HL-60 (cell line): ENCODE data around the gene BAG3.
"Not testable (repeated sequence)": the region's sequence is repeated elsewhere in the genome, so short reads cannot be mapped to it uniquely, and the experiment has no call there.

ENCODE experiments used
- DNase-seq, 2 experiments: peaks; one replicate each; pipeline ENCODE4 v3.0.0-alpha.2; 2010 to 2020; ENCODE audit warnings: low read depth in 1 of 2, low spot score in 1 of 2
- H3K27ac ChIP-seq: fragments of 250-450 bp; sonication (Bioruptor Pico); replicated peaks from 2 replicates; pipeline ENCODE4 v1.5.1; 2020; ENCODE audit warnings: mild to moderate bottlenecking, moderate library complexity
- H3K27me3 ChIP-seq: fragments of 250-450 bp; sonication (Bioruptor Pico); 2 replicates; pipeline ENCODE4 v1.5.1; 2021; ENCODE audit warnings: mild to moderate bottlenecking, moderate library complexity; ENCODE audit not compliant: insufficient read depth, poor library complexity, severe bottlenecking
- H3K4me3 ChIP-seq: replicated peaks from 2 replicates; pipeline ENCODE4 v1.5.1; 2011; ENCODE audit warnings: mild to moderate bottlenecking, control low read depth, low read length; ENCODE audit not compliant: insufficient read depth
- CTCF ChIP-seq: IDR thresholded peaks from one replicate; pipeline ENCODE4 v1.5.1; 2011; ENCODE audit warnings: low read length, control low read depth, inconsistent platforms; ENCODE audit not compliant: insufficient read depth
- GABPA ChIP-seq: IDR thresholded peaks from 2 replicates; pipeline ENCODE4 v1.6.1; 2012; ENCODE audit warnings: low read depth
- POLR2AphosphoS5 ChIP-seq: IDR thresholded peaks from 2 replicates; pipeline ENCODE4 v1.6.1; 2012; ENCODE audit warnings: low read depth
- REST ChIP-seq: IDR thresholded peaks from 2 replicates; pipeline ENCODE4 v1.6.1; 2012; ENCODE audit warnings: low read depth; ENCODE audit not compliant: insufficient replicate concordance
- SPI1 ChIP-seq: IDR thresholded peaks from 2 replicates; pipeline ENCODE4 v1.6.1; 2012; ENCODE audit warnings: low read depth, mild to moderate bottlenecking, borderline replicate concordance

BAG3 gene

GRCh38 chr10:119614686-119615085, 36.5 kb upstream of the BAG3 start:
- H3K4me3 ChIP-seq = no peak overlapping the region
- no peak for TF ChIP-seq REST
- TF ChIP-seq CTCF = no peak
- no peak for TF ChIP-seq POLR2AphosphoS5
- no peak for TF ChIP-seq SPI1
- no peak for TF ChIP-seq GABPA
- DNase-seq = no peak
- no peaks in the 10 kb centered on the region for H3K27me3 ChIP-seq
- H3K27ac ChIP-seq = no peak overlapping the region

DNA sequence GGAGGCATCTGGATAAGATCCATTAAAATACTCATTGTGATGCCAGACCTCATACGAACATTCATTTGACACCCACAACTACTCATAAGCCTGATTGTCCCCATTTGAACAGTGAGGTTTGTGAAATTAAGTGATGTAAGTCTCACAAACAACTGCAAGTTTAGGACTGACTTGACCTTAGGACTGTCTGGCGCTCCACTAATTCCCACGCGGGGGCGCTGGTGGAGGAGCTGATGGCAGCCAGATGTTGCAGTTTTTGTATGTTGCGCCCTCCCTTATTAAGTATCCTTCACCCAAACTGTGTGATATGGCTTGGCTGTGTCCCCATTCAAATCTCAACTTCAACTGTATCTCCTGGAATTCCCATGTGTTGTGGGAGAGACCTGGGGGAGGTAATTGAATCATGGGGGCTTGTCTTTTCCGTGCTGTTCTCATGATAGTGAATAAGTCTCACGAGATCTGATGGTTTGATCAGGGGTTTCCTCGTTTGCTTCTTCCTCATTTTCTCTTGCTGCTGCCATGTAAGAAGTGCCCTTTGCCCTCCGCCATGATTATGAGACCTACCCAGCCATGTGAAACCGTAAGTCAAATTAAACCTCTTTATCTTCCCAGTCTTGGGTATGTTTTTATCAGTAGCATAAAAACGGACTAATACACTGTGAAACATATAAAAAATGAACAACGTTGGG, 34.2 kb upstream of the BAG3 start:
- Histone ChIP-seq H3K4me3 (no peak overlapping the region), H3K27me3 (no peaks in the 10 kb centered on the region), H3K27ac (no peak overlapping the region)
- TF ChIP-seq GABPA (no peak), CTCF (no peak), SPI1 (no peak), REST (no peak), POLR2AphosphoS5 (no peak)
- DNase-seq = no peak

- H3K27me3 ChIP-seq = no peaks in the 10 kb centered on the region
- no peak overlapping the region for H3K4me3 ChIP-seq
- no peak overlapping the region for H3K27ac ChIP-seq
- no peak for TF ChIP-seq POLR2AphosphoS5
- no peak for TF ChIP-seq REST
- no peak for TF ChIP-seq SPI1
- TF ChIP-seq CTCF = no peak
- TF ChIP-seq GABPA = no peak
- DNase-seq = no peak
Measured at GRCh38 chr10:119619215-119619614, 32.0 kb upstream of the BAG3 start.

GRCh38 chr10:119619811-119620210, 31.4 kb upstream of the BAG3 start:
- not testable (repeated sequence) for H3K27me3 ChIP-seq, H3K4me3 ChIP-seq, DNase-seq, H3K27ac ChIP-seq
